ENCODE measurements around the gene CLDN14.

CLDN14 gene

DNA sequence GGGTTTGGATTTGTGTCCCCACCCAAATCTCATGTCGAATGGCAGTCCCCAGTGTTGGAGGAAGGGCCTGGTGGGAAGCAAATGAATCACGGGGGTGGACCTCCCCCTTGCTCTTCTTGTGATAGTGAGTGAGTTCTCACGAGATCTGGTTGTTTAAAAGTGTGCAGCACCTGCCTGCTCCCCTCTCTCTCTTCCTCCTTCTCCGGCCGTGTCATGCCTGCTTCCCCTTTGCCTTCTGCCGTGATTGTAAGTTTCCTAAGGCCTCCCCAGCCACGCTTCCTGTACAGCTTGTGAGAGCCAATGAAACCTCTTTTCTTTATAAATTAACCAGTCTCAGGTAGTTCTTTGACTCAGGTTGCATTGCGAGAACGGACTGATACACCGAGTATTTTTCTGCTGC, 15.9 kb downstream of the CLDN14 start:
- Histone ChIP-seq H3K27me3 (peaks cover 8% of the 10 kb centered on the region; the same call in 1 of the 2 replicates), H3K36me3 (no peaks in the 10 kb centered on the region), H3K9me3 (no peaks in the 10 kb centered on the region; the same call in 1 of the 2 replicates), H3K4me3 (ENCODE audit: low read depth, low read length) (no peak overlapping the region), H3K4me1 (no peaks in the 10 kb centered on the region)
- TF ChIP-seq, protein P1, sequence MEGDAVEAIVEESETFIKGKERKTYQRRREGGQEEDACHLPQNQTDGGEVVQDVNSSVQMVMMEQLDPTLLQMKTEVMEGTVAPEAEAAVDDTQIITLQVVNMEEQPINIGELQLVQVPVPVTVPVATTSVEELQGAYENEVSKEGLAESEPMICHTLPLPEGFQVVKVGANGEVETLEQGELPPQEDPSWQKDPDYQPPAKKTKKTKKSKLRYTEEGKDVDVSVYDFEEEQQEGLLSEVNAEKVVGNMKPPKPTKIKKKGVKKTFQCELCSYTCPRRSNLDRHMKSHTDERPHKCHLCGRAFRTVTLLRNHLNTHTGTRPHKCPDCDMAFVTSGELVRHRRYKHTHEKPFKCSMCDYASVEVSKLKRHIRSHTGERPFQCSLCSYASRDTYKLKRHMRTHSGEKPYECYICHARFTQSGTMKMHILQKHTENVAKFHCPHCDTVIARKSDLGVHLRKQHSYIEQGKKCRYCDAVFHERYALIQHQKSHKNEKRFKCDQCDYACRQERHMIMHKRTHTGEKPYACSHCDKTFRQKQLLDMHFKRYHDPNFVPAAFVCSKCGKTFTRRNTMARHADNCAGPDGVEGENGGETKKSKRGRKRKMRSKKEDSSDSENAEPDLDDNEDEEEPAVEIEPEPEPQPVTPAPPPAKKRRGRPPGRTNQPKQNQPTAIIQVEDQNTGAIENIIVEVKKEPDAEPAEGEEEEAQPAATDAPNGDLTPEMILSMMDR (IDR thresholded peaks at IDR 0.05; ENCODE audit: low read depth, low read length): no peak
- DNase-seq: no peak

DNA sequence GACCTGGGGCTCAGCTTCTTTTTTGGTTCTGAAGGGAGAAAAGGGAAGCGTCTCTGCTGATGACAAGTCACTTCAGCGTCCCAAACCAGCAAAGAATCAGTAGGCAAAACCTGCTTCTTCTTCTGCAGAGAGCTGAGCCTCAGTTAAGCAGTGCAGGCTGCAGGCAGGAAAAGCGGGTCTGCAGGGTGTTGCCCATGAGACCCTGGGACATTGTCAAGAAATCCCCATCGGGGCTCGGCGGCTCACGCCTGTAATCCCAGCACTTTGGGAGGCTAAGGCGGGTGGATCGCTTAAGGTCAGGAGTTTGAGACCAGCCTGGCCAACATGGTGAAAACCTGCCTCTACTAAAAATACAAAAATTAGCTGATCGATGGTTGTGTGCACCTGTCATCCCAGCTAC, 16.7 kb downstream of the CLDN14 start:
- DNase-seq: no peak
- Histone ChIP-seq H3K4me3 (ENCODE audit: low read depth, low read length) (no peak overlapping the region), H3K36me3 (no peaks in the 10 kb centered on the region), H3K27me3 (peaks cover 8% of the 10 kb centered on the region; the same call in 1 of the 2 replicates), H3K9me3 (no peaks in the 10 kb centered on the region; the same call in 1 of the 2 replicates), H3K4me1 (no peaks in the 10 kb centered on the region)
- TF ChIP-seq, protein P1 (IDR thresholded peaks at IDR 0.05; ENCODE audit: low read depth, low read length): no peak

DNA sequence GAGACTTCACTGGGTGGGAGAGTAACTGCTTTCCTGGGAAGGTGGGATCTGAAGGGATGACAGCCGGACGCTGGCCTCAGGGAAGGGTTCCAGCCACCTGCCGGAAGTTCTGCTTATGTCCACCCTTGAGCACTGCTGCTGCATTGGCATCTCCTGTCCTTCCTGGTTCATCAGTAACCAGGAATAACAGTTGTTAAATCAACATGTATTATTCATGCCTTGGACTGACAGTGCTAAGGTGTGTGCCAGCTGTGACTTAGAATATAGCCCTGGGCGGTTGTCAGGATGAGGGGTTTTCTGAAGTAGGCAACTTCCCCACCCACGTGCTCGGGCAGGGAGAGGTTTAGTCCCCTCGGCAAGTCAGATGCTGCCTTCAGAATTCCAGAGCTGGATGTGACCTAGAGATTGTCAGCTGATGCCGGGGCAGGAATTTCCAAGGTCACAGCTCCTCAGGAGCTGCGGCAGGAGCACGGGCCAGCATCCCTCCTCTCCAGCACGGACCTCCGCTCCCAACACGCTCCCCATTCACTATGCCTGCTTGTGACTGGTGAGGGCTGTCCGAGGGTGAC, 17.9 kb downstream of the CLDN14 start:
- Histone ChIP-seq H3K4me3 (ENCODE audit: low read depth, low read length) (no peak overlapping the region), H3K36me3 (no peaks in the 10 kb centered on the region), H3K27me3 (0 out of 2 replicates have a peak, but pooled peaks cover 1% of the 10 kb centered on the region), H3K4me1 (no peaks in the 10 kb centered on the region), H3K9me3 (no peaks in the 10 kb centered on the region)
- TF ChIP-seq, protein P1 (IDR thresholded peaks at IDR 0.05; ENCODE audit: low read depth, low read length): no peak
- DNase-seq: no peak

DNA sequence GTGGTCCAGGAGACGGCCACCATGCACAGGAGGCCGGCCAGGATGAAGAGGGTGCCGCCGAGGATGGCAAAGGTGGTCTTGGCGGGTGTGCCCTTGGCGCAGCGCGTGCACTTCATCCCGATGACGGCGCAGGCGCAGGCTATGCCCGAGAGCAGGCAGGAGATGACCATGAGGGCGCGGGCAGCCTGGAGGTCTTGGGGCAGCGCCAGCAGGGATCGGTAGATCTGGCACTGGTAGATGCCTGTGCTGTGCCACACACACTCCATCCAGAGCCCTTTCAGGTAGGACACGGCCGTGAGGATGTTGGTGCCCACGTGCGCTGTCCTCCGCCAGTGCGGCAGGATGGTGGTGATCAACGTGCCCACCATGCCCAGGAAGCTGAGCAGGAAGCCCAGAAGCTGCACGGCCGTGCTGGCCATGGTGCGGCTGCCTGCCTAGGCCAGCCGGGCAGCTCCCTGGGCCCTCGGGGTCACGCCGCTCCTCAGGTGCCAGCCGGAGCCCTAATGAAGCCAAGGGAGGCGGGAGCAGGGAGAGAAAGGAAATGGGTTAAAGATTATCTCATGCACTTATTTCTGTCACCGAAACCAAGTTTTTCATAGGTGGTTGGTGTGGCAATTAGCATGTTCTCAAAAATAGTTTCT, 18.5 kb downstream of the CLDN14 start:
- no peak for DNase-seq
- Histone ChIP-seq H3K4me3 (ENCODE audit: low read depth, low read length) (no peak overlapping the region), H3K9me3 (no peaks in the 10 kb centered on the region), H3K36me3 (no peaks in the 10 kb centered on the region), H3K27me3 (no peaks in the 10 kb centered on the region), H3K4me1 (no peaks in the 10 kb centered on the region)
- TF ChIP-seq, protein P1 (IDR thresholded peaks at IDR 0.05; ENCODE audit: low read depth, low read length): no peak

DNA sequence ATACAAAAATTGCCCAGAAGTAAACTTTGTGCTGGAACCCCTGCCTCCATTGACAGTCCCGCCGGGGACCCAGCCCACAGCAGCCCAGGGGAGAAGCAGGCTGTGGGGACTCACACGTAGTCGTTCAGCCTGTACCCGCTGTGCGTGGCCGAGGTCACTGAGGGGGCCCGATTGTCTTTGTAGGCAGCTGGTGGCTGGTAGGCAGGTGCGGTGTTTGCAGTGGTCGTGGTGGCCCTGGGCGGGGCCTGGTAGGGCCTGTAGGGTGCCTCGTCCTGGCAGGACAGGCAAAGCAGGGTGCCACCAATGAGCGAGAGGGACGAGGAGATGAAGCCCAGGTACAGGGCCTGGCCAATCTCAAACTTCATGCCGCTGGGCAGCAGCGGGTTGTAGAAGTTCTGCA, 19.1 kb downstream of the CLDN14 start:
- H3K4me3 ChIP-seq (ENCODE audit: low read depth, low read length): no peak overlapping the region
- H3K36me3 ChIP-seq: no peaks in the 10 kb centered on the region
- TF ChIP-seq, protein P1 (IDR thresholded peaks at IDR 0.05; ENCODE audit: low read depth, low read length): no peak
- H3K27me3 ChIP-seq: no peaks in the 10 kb centered on the region
- no peaks in the 10 kb centered on the region for H3K9me3 ChIP-seq
- DNase-seq: no peak
- H3K4me1 ChIP-seq: no peaks in the 10 kb centered on the region

DNA sequence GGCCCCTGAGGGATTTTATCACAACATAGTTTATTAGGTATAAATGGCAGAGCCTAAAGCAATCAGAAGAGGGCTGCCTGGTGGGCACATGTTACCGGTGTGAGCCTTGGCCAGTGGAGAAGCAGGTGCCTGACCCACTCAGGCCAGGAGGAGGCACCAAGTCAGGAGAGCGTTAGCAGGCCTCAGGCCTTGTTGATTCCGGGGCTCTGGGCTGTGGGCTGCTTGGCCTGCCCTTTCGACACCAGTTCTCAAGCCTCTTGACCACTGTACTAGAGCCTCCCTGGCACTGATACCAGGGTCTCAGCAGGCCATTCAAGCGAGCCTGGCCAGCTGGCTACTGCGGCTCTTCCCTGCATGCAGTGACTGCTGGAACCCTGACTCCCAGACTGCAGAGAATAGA, 20.8 kb downstream of the CLDN14 start:
- Histone ChIP-seq H3K9me3 (no peaks in the 10 kb centered on the region), H3K4me1 (no peaks in the 10 kb centered on the region), H3K27me3 (no peaks in the 10 kb centered on the region), H3K4me3 (ENCODE audit: low read depth, low read length) (no peak overlapping the region), H3K36me3 (no peaks in the 10 kb centered on the region)
- DNase-seq: no peak
- TF ChIP-seq, protein P1 (IDR thresholded peaks at IDR 0.05; ENCODE audit: low read depth, low read length): no peak

All from BE2C (cell line).